ENCODE results near the gene DCAF8.
"Not testable (repeated sequence)": the region's sequence is repeated elsewhere in the genome, so short reads cannot be mapped to it uniquely, and the experiment has no call there.

The DCAF8 gene

GRCh38 chr1:160261893-160262794, at the start of gene DCAF8:
TSS of gene DCAF8 (minus strand) at chr1:160262549. CDS start at chr1:160244008, 18,541 bp downstream.
- DNase-seq (ENCODE audit: low read depth in 2 of 2) = peak; percentile 90 to 95

- DNase-seq (ENCODE audit: low read depth in 2 of 2) = no peak
Measured at GRCh38 chr1:160309571-160309970, 47.2 kb upstream of the DCAF8 start.

GRCh38 chr1:160309185-160309557, 46.8 kb upstream of the DCAF8 start:
- no peak for DNase-seq (ENCODE audit: low read depth in 2 of 2)

GRCh38 chr1:160308451-160309184, 46.3 kb upstream of the DCAF8 start:
- no peak for DNase-seq (ENCODE audit: low read depth in 2 of 2)

GRCh38 chr1:160307118-160307791, 44.9 kb upstream of the DCAF8 start:
- no peak for DNase-seq (ENCODE audit: low read depth in 2 of 2)

- DNase-seq (ENCODE audit: low read depth in 2 of 2) = no peak
Measured at GRCh38 chr1:160300173-160300572, 37.8 kb upstream of the DCAF8 start.

- no peak for DNase-seq (ENCODE audit: low read depth in 2 of 2)
Measured at GRCh38 chr1:160296036-160296435, 33.7 kb upstream of the DCAF8 start.

GRCh38 chr1:160293020-160293968, 30.9 kb upstream of the DCAF8 start:
- no peak for DNase-seq (ENCODE audit: low read depth in 2 of 2)

- peak; percentile 36 to 39 for DNase-seq (ENCODE audit: low read depth in 2 of 2)
Measured at GRCh38 chr1:160291248-160292220, 29.2 kb upstream of the DCAF8 start.

- not testable (repeated sequence) for DNase-seq (ENCODE audit: low read depth in 2 of 2)
Measured at GRCh38 chr1:160287769-160288168, 25.4 kb upstream of the DCAF8 start.

GRCh38 chr1:160285506-160285905, 23.2 kb upstream of the DCAF8 start:
- no peak for DNase-seq (ENCODE audit: low read depth in 2 of 2)

- peak; percentile 82 to 89 for DNase-seq (ENCODE audit: low read depth in 2 of 2)
Measured at GRCh38 chr1:160284782-160285344, 22.5 kb upstream of the DCAF8 start, which contains the start of gene PEX19. TSS of gene PEX19 (minus strand) at chr1:160285133. CDS start at chr1:160285124, 9 bp downstream.

GRCh38 chr1:160284220-160284781, 22.0 kb upstream of the DCAF8 start:
- no peak for DNase-seq (ENCODE audit: low read depth in 2 of 2)

- DNase-seq (ENCODE audit: low read depth in 2 of 2) = no peak
Measured at GRCh38 chr1:160282807-160283206, 20.5 kb upstream of the DCAF8 start.

- no peak for DNase-seq (ENCODE audit: low read depth in 2 of 2)
Measured at GRCh38 chr1:160277987-160278386, 15.6 kb upstream of the DCAF8 start.

- DNase-seq (ENCODE audit: low read depth in 2 of 2) = no peak
Measured at GRCh38 chr1:160277330-160277729, 15.0 kb upstream of the DCAF8 start.

- DNase-seq (ENCODE audit: low read depth in 2 of 2) = no peak
Measured at GRCh38 chr1:160271025-160271424, 8.7 kb upstream of the DCAF8 start.

GRCh38 chr1:160267284-160267991, 5.1 kb upstream of the DCAF8 start:
- no peak for DNase-seq (ENCODE audit: low read depth in 2 of 2)

All from stimulated activated CD4-positive, alpha-beta T cell treated with anti-CD3 and anti-CD28 coated beads, Interleukin-1b, Interleukin-23, amount 100 ng/mL, for 1 hour (primary cell).